ENCODE measurements around the gene CYP4F8. TPM values are rescaled to one million over a fixed set of nuclear protein-coding genes. Genes with fewer than 3 reads are reported as not detected.

CYP4F8 gene
- total RNA-seq, 2 donors from 2014 or later, result not detected

DNA sequence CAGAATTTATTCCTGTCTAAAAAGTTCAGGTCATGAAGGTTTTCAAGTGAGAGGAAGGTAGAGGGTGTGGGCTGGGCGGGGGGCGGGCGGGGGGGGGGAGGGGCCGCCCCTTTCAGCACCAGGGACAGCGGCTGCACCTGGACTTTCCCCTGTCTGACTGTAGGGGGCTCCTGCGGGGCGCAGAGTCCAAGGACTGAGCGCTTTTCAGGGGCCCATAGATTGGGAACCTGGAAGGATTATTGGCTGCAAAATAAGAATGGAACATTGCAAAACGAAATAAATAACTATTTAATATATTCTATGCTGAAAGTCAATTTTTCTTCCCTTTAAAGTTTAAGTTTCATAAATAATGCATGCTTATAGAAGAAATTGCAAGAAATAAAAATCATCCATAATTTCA, 16.8 kb downstream of the CYP4F8 start:
- Histone ChIP-seq H3K9me3 (peaks cover 0 to 4% of the 10 kb centered on the region in 2 donors), H3K27ac (no peak overlapping the region), H3K36me3 (no peaks in the 10 kb centered on the region), H3K27me3 (no peaks in the 10 kb centered on the region), H3K4me1 (no peaks in the 10 kb centered on the region), H3K4me3 (no peak overlapping the region)
- TF ChIP-seq, protein P1, sequence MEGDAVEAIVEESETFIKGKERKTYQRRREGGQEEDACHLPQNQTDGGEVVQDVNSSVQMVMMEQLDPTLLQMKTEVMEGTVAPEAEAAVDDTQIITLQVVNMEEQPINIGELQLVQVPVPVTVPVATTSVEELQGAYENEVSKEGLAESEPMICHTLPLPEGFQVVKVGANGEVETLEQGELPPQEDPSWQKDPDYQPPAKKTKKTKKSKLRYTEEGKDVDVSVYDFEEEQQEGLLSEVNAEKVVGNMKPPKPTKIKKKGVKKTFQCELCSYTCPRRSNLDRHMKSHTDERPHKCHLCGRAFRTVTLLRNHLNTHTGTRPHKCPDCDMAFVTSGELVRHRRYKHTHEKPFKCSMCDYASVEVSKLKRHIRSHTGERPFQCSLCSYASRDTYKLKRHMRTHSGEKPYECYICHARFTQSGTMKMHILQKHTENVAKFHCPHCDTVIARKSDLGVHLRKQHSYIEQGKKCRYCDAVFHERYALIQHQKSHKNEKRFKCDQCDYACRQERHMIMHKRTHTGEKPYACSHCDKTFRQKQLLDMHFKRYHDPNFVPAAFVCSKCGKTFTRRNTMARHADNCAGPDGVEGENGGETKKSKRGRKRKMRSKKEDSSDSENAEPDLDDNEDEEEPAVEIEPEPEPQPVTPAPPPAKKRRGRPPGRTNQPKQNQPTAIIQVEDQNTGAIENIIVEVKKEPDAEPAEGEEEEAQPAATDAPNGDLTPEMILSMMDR (IDR thresholded peaks at IDR 0.05), result peak in 1 of 2 donors; percentile 49
- DNase-seq (ENCODE audit: low spot score), result no peak

GRCh38 chr19:15633082-15633835, 18.2 kb downstream of the CYP4F8 start:
- H3K4me3 ChIP-seq, result no peak overlapping the region
- H3K27ac ChIP-seq, result no peak overlapping the region
- TF ChIP-seq, protein P1 (IDR thresholded peaks at IDR 0.05), result no peak
- H3K4me1 ChIP-seq, result no peaks in the 10 kb centered on the region
- no peaks in the 10 kb centered on the region for H3K36me3 ChIP-seq
- peaks cover 0 to 4% of the 10 kb centered on the region in 2 donors for H3K9me3 ChIP-seq
- DNase-seq (ENCODE audit: low spot score), result no peak
- no peaks in the 10 kb centered on the region for H3K27me3 ChIP-seq

DNA sequence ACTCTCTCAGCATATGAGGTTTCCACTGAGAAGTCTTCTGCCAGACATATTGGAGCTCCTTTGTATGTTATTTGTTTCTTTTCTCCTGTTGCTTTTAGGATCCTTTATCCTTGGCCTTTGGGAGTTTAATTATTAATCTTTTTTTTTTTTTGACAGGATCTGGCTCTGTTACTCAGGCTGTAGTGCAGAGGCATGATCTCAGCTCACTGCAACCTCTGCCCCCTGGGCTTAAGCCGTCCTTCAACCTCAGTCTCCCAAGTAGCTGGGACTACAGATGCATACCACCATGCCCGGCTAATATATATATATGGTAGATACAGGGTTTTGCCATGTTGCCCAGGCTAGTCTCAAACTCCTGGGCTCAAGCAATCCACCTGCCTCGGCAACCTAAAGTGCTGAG, 19.1 kb downstream of the CYP4F8 start:
- Histone ChIP-seq H3K9me3 (peaks cover 0 to 4% of the 10 kb centered on the region in 2 donors), H3K4me1 (no peaks in the 10 kb centered on the region), H3K27me3 (no peaks in the 10 kb centered on the region), H3K4me3 (no peak overlapping the region), H3K27ac (no peak overlapping the region), H3K36me3 (no peaks in the 10 kb centered on the region)
- DNase-seq (ENCODE audit: low spot score), result no peak
- TF ChIP-seq, protein P1 (IDR thresholded peaks at IDR 0.05), result no peak

- Histone ChIP-seq H3K27ac (no peak overlapping the region), H3K27me3 (no peaks in the 10 kb centered on the region)
These were observed 20.2 kb downstream of the CYP4F8 start for GRCh38 chr19:15635016-15635805.

GRCh38 chr19:15636026-15636425, 21.0 kb downstream of the CYP4F8 start:
- no peak overlapping the region for H3K27ac ChIP-seq
- H3K36me3 ChIP-seq, result no peaks in the 10 kb centered on the region
- no peak overlapping the region for H3K4me3 ChIP-seq
- TF ChIP-seq, protein P1 (IDR thresholded peaks at IDR 0.05), result no peak
- no peaks in the 10 kb centered on the region for H3K4me1 ChIP-seq
- DNase-seq (ENCODE audit: low spot score), result no peak
- peaks cover 0 to 4% of the 10 kb centered on the region in 2 donors for H3K9me3 ChIP-seq
- no peaks in the 10 kb centered on the region for H3K27me3 ChIP-seq

More at GRCh38 chr19:15635016-15635805, 20.2 kb downstream of the CYP4F8 start:
- no peaks in the 10 kb centered on the region for H3K4me1 ChIP-seq
- H3K9me3 ChIP-seq, result peaks cover 0 to 4% of the 10 kb centered on the region in 2 donors
- no peaks in the 10 kb centered on the region for H3K36me3 ChIP-seq
- H3K4me3 ChIP-seq, result no peak overlapping the region
- TF ChIP-seq, protein P1 (IDR thresholded peaks at IDR 0.05), result no peak
- DNase-seq (ENCODE audit: low spot score), result no peak

All from right atrium auricular region (tissue), 2 donors.